Raji (cell line): ENCODE results near the gene EXPH5.

Source experiments
- POLR2A ChIP-seq: IDR thresholded peaks from 2 replicates; pipeline ENCODE4 v1.6.1; 2011; ENCODE audit warnings: low read depth, low read length, control low read depth; ENCODE audit not compliant: insufficient read depth

The EXPH5 gene

DNA sequence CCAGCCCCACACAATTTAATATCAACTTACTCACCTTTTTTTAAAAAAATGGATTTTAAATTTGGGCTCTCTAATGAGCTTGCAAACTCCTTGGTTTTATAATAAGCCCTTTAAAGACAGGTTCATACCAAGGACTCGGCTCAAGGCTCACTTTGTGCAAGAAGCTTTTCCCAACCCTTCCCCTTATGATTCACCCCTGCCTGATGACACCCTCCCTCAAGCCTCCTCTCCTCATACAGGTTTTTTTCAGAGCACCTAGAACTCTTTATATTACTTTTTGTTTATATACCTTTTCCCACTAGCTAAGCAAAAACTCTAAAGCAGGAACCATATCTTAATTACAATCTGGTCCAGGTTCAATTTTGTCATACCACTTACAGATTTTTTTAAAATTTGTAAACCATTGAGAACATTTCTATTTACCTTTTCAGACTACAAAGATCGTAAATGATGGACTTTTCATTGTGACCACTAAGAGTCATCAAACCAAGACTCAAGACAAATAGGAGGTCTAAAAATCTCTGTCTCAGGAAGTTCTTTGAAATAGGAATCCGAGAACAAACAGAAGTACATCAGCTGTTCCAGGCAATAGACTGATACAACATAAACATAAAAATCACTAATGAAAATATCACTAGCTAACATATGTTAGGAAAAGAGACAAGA lies 13.1 kb upstream of the EXPH5 start:
- no peak for TF ChIP-seq POLR2A

DNA sequence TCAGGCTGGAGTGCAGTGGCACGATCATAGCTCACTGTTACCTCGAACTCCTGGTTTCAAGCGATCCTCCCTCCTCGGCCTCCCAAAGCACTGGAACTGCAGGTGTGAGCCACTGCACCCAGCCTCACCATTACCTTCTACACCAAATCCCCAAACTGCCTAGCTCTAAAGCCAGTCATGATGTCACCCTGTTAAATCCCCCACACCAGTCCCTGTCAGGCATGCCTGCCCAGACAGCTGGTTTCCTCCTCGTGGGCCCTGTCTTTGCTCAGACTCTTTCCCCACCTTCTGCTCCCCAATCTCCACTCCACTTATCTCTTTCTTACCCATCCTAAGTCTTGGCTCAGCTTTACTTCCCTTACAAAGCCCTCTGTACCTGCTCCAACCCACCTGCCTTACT lies 12.5 kb upstream of the EXPH5 start:
- no peak for TF ChIP-seq POLR2A

DNA sequence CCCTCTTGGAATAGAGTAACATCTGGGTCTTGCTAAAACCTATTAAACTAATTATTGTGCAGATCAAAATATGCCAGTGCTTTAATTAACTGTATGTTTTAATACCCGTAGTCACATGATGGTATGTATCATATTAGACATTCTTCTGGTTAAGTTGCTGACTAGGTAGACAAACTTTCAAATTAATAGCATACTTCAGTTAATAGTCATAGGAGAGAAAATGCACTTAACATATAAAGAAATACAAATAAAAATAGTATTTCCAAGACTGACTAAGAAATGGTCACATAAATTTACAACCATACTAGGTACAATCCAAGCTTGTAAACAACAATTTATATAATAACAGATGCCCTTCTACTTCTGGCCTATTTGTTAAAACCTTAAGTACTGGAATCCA lies 7.6 kb upstream of the EXPH5 start:
- TF ChIP-seq POLR2A, result no peak

DNA sequence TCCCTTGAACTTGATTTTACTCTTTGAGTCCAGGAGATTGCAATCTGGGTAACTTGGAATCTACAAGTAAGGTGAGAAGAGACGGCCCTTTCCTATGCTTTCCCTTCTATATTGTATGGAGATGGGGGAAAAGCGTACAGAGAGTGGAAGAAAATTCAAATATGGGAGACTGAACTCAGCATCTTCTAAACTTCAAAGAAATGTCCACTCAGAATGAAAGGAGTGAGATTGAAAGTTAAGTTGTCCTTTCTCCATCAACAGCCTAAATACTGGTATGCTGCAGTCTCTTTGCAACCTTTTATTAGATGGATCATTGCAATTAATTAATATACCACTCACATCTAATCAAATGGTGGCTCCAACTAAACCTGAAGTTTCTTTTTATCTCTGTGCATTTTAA lies 6.4 kb upstream of the EXPH5 start:
- no peak for TF ChIP-seq POLR2A

DNA sequence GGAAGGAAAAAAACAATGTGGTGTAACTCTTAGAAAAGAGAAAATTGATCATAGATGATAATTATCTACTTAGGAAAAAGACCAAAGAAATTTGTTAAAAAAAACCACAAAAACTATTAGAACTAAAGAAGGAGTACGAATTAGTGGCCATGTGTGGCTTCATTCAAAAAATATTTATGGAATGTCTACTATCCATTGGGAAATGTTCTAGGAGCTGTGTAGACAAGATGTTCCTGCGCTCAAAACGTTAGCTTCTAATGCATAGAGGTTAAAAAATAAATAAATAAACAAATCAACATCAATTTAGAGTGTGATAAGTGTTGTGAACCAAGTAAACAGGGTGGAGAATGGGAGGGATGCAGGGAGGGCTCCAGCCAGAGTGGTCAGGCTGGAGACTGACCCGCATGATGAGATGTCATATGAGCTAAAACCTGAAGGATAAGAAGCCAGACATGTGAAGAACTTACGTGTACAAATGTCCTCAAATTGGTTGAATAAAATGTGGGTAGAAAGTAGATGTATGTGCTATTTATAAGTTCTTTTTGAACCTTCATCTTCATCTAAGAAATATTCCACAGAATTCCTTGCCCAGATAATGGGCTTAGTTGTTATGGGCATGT lies 4.3 kb upstream of the EXPH5 start:
- no peak for TF ChIP-seq POLR2A

DNA sequence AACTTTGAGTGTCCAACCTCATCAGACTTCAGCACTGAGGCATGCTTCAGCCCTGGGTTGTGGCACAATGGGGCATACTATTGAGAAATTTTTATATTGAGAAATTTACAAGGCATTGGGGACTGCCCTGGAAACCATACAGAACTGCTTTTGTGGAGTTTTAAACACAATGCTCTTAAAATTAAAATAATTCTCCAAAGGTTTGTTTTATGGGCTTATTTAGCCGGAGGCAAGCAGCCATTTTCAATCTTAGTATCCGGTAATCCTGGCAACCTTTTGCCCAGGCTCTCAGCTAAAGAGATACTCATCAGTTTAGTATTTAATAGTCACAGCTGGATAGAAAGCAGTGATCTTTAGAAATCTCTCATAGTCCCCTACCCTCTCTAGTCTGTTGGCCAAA lies 3.1 kb upstream of the EXPH5 start:
- no peak for TF ChIP-seq POLR2A

DNA sequence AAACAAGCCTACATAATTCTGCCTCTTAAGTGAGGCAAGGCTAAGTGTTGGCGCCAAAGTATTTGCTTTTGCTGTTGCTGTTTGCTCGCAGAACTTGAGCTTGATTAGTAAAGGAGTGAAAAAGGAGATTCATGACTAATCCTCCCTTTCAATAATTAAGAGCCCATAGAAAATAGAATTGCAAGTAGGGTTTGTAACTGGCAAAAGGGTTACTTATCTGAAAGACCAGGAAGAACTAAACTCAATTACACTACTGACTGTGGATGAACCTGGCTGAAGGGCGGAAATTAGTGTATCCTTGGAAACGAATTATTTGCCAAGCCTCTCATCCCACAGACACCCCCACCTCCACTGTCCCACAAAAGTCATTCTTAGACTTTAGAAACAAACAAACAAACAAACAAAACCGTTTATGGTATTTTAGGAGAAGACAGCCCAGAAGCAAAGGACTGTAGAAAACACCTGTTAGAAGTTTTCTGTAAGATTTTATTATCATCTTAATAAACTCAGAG lies 411 bp upstream of the EXPH5 start:
- TF ChIP-seq POLR2A, result no peak

DNA sequence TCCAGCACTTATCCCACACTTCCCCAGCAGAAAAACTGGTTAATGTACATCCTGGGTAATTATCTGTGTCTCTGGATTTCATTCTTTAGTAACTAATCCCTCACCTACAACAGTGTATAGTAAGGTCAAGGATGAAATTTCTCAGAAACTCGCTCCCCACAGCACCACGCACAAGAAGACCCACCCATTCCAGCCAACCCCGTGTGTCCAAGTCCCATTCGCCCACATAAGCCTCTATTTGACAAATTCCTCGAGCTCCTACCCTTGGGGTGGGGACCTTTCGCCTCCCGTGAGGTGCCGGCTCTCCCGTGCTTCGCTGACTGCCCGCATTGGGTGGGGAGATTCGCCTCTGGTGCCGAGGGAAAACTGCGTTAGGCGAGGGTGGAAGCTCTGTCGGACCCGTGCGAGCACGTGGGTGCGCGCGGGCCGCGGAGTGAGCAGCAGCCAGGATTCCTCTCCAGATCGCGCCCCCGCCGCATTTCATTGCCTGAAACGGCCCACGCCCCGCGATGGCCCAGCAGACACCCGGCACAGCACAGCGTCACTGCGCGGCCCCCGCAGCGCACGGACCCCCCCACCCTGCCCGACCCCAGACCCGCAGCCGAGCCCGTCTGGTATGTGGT lies 866 bp downstream of the EXPH5 start:
- TF ChIP-seq POLR2A, result no peak

DNA sequence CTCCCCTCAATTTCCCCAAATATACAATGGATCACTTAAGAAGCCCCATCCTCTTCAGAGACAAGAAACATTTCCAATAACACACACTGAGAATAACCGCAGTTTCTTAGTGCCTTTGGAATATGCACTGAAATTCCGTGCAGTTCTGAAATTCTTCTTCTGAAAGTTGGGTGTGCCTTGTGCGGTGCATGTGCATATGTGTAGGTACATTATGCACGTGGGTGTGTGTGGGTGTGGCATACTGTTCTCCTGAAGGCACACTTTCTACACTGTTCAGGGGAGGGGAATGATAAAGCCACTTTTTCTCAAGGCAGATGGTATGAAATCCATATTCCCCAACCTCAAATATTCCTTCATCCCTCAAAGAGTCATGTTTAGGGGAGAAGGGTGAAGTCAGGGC lies 1.7 kb downstream of the EXPH5 start:
- TF ChIP-seq POLR2A, result no peak

DNA sequence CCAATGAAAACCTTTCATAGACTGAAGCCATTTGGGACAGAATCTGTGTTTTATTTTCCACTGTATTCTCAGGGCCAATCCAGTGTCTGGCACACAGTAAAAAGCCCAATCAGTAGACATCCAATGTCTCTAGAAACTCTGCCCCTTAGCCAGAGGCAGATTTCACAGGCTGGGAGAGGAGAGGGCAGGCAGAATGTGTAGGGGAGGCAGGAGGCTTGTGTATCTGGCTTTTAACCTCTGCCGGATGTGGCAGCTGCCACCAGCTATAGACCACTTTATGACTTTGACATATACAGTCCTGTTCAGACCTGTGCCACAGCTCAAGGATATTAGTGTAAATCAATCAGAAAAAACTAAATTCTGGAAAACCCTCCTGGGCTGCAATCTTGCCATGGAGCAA lies 4.4 kb downstream of the EXPH5 start:
- TF ChIP-seq POLR2A, result no peak

DNA sequence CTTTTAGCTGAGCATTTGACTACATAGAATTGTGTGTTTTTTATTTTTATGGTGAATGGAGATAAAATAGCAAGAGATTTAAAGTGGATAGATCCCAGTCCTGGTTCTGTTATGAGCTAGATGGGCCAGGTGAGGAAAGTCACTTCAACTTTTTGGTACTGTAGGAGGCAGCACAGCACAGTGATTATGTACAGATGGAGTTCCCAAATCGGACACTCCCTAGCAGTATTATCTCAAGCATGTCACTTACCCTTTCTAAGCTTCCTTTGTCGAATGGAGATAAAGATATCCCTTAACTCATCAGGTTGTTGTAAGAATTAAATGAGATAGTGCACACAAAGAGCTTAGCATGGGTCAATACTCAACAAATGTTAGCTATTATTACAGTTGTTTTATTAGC lies 5.3 kb downstream of the EXPH5 start:
- TF ChIP-seq POLR2A, result no peak

DNA sequence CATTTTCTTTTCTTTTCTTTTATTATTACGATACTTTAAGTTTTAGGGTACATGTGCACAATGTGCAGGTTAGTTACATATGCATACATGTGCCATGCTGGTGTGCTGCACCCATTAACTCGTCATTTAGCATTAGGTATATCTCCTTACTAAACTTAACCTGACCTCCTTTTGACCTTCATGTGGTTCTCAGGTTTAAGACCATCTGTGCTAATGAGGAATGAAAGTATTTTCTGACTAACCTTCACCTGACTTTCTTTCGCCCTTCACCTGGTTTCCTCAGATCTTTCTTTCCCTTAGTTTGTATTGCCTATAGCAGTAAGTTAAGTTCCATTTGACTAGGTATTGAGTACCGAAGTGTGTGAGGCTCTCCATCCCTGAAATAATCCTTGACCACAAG lies 6.5 kb downstream of the EXPH5 start:
- TF ChIP-seq POLR2A, result no peak

DNA sequence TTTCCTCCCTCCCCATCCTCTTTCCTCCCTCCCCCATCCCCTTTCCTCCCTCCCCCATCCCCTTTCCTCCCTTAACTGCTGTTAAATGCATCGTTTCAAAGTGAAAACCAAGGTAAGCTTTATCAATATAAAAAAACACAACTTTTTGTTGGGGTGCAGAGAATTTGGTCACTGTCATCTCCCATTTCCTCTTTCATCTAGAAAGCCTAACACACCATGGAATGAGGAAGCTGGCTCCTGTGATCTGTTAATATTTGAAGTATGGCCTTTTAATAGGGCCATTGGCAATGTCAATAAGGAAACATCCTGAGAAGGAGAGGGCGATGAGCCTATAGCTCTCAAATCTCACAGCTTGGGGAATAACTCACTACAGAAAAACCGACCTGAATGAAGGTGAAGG lies 7.0 kb downstream of the EXPH5 start:
- no peak for TF ChIP-seq POLR2A

DNA sequence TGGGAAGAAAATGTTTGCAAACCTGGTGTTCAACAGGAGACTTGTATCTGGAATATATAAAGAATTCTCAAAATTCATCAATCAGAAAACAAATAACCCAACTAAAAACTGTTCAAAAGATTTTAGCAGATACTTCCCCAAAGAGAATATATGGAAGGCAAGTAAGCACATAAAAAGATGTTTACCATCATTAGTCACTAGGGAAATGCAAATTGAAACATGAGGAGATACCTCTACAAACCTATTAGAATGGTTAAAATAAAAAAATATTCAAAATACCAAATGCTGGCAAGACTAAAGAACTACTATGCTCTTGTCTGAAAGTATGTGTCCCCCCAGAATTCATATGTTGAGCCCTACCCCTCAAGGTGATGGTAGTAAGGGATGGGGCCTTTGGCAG lies 8.6 kb downstream of the EXPH5 start:
- no peak for TF ChIP-seq POLR2A

DNA sequence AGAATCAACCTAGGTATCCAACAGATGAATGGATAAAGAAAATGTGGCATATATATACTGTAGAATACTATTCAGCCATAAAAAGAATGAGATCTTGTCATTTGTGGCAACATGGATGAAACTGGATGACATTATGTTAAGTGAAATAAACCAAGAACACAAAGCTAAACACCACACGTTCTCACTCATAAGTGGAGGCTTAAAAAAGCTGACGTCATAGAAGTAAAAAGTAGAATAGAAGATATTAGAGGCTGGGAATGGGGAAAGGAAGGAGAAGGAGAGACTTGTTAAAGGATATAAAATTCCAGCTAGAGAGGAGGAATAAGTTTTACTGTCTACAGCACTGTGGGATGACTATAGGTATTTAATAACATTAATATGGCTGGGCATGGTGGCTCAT lies 12.9 kb downstream of the EXPH5 start:
- no peak for TF ChIP-seq POLR2A

DNA sequence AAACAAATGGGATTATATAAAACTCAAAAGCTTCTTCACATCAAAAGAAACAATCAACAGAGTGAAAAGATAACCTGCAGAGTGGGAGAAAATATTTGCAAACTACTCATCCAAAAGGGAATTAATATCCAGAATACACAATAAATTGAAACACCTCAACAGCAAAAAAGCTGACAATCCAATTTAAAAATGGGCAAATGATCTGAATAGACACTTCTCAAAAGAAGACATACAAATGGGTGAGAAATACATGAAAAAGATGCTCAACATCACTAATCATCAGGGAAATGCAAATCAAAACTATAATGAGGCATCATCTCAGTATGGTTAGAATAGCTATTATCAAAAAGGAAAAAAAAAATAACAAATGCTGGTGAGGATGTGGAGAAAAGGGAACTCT lies 13.5 kb downstream of the EXPH5 start:
- TF ChIP-seq POLR2A, result no peak
